HL-60 (cell line): ENCODE data around the gene TXNRD2.

Experiments
- TF ChIP-seq, protein P1 (sequence below): IDR thresholded peaks from one replicate; pipeline ENCODE4 v1.5.1; 2011; ENCODE audit warnings: low read length, control low read depth, inconsistent platforms; ENCODE audit not compliant: insufficient read depth
- TF ChIP-seq, protein P2 (sequence below): IDR thresholded peaks from 2 replicates; pipeline ENCODE4 v1.6.1; 2012; ENCODE audit warnings: low read depth; ENCODE audit not compliant: insufficient replicate concordance

DNA sequence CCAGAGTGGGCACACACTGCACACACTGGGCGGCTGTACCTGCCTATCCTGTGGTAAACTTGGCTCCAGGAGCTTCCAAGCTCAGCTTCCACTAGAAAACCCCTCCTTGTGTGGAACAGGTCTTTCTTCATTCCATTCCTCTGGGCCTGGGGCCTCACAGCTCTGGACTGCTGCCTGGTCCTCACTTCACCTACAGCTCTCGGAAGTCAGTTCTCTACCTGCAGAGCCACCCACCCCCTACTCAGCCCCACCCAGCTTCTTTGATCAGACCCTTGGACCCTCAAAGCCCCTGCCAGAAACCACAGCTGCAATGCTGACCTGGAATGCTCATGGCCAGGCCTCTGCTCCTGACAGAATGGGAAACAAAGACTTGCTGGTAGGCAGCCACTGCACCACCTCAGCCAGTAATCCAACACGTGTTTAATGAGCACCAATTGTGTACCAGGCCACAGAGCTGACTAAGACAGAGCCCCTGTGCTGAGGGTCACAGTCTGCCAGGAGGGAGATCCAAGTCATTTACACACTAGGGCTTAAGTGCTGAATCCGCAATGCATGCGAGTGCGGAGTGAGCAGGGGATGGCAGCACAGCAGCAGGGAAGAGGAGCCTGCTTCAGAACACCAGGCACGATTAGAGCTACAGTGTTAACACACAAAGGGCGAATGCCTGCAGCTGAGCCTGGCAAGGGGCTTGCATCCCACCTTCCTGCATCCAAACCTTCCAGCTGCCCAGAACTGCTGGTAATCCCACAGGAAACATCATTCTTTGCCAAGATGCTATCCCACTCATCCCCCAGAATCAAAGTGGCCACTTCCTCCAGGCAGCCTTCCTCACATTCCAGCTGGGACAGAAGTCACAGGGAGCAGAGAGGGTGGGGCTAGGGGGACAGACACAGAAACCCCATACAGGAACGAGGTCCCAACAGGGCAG is 91.5 kb downstream of the TXNRD2 start:
- TF ChIP-seq, protein P1, sequence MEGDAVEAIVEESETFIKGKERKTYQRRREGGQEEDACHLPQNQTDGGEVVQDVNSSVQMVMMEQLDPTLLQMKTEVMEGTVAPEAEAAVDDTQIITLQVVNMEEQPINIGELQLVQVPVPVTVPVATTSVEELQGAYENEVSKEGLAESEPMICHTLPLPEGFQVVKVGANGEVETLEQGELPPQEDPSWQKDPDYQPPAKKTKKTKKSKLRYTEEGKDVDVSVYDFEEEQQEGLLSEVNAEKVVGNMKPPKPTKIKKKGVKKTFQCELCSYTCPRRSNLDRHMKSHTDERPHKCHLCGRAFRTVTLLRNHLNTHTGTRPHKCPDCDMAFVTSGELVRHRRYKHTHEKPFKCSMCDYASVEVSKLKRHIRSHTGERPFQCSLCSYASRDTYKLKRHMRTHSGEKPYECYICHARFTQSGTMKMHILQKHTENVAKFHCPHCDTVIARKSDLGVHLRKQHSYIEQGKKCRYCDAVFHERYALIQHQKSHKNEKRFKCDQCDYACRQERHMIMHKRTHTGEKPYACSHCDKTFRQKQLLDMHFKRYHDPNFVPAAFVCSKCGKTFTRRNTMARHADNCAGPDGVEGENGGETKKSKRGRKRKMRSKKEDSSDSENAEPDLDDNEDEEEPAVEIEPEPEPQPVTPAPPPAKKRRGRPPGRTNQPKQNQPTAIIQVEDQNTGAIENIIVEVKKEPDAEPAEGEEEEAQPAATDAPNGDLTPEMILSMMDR: no peak
- TF ChIP-seq, protein P2, sequence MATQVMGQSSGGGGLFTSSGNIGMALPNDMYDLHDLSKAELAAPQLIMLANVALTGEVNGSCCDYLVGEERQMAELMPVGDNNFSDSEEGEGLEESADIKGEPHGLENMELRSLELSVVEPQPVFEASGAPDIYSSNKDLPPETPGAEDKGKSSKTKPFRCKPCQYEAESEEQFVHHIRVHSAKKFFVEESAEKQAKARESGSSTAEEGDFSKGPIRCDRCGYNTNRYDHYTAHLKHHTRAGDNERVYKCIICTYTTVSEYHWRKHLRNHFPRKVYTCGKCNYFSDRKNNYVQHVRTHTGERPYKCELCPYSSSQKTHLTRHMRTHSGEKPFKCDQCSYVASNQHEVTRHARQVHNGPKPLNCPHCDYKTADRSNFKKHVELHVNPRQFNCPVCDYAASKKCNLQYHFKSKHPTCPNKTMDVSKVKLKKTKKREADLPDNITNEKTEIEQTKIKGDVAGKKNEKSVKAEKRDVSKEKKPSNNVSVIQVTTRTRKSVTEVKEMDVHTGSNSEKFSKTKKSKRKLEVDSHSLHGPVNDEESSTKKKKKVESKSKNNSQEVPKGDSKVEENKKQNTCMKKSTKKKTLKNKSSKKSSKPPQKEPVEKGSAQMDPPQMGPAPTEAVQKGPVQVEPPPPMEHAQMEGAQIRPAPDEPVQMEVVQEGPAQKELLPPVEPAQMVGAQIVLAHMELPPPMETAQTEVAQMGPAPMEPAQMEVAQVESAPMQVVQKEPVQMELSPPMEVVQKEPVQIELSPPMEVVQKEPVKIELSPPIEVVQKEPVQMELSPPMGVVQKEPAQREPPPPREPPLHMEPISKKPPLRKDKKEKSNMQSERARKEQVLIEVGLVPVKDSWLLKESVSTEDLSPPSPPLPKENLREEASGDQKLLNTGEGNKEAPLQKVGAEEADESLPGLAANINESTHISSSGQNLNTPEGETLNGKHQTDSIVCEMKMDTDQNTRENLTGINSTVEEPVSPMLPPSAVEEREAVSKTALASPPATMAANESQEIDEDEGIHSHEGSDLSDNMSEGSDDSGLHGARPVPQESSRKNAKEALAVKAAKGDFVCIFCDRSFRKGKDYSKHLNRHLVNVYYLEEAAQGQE: no peak
